ENCODE results near the gene FBXO11.
A peak's percentile ranks its signal among the peaks of the same experiment; 100 is the strongest.

FBXO11 gene

DNA sequence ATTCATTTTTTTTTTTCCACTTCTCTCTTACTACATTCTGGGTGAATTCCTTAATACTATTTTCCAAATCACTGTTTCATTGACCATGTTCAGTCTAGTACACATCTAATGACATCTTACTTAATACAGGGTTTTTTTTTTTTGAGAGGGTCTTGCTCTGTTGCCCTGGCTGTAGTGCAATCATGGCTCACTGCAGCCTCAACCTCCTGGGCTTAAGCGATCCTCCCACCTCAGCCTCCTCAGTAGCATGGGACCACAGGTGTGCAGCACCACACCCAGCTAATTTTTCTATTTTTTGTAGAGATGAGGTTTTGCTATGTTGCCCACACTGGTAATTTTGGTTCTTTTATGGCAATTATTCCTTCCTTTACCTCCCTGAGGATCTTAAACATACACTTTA lies 29.4 kb downstream of the FBXO11 start:
- TF ChIP-seq, protein P1, sequence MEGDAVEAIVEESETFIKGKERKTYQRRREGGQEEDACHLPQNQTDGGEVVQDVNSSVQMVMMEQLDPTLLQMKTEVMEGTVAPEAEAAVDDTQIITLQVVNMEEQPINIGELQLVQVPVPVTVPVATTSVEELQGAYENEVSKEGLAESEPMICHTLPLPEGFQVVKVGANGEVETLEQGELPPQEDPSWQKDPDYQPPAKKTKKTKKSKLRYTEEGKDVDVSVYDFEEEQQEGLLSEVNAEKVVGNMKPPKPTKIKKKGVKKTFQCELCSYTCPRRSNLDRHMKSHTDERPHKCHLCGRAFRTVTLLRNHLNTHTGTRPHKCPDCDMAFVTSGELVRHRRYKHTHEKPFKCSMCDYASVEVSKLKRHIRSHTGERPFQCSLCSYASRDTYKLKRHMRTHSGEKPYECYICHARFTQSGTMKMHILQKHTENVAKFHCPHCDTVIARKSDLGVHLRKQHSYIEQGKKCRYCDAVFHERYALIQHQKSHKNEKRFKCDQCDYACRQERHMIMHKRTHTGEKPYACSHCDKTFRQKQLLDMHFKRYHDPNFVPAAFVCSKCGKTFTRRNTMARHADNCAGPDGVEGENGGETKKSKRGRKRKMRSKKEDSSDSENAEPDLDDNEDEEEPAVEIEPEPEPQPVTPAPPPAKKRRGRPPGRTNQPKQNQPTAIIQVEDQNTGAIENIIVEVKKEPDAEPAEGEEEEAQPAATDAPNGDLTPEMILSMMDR (IDR thresholded peaks at IDR 0.05; ENCODE audit: low read length, missing control alignments): no peak
- H3K4me3 ChIP-seq (replicated peaks; ENCODE audit: low read depth, low read length): no peak overlapping the region
- no peak for DNase-seq (ENCODE audit: low read depth)

DNA sequence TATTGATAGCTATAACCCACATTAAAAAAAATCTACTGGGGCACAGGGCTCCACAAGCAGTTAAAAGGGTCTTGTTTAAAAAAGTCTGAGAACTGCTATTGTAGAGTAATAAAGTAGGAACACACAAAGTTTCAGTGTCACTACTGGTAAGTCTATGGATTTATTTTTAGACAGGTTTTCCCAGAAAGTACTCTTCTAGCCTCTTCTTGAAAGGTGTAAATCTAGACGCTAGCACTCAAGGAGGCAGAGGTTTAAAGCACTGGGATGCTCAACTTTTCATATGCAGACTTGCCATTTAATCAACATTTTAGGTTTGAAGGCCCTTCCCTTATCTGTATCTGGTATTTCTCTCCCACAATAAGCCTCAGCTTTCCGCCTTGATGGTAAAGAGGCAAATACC lies 33.4 kb downstream of the FBXO11 start:
- TF ChIP-seq, protein P1 (IDR thresholded peaks at IDR 0.05; ENCODE audit: low read length, missing control alignments): no peak
- no peak overlapping the region for H3K4me3 ChIP-seq (replicated peaks; ENCODE audit: low read depth, low read length)
- DNase-seq (ENCODE audit: low read depth): no peak

DNA sequence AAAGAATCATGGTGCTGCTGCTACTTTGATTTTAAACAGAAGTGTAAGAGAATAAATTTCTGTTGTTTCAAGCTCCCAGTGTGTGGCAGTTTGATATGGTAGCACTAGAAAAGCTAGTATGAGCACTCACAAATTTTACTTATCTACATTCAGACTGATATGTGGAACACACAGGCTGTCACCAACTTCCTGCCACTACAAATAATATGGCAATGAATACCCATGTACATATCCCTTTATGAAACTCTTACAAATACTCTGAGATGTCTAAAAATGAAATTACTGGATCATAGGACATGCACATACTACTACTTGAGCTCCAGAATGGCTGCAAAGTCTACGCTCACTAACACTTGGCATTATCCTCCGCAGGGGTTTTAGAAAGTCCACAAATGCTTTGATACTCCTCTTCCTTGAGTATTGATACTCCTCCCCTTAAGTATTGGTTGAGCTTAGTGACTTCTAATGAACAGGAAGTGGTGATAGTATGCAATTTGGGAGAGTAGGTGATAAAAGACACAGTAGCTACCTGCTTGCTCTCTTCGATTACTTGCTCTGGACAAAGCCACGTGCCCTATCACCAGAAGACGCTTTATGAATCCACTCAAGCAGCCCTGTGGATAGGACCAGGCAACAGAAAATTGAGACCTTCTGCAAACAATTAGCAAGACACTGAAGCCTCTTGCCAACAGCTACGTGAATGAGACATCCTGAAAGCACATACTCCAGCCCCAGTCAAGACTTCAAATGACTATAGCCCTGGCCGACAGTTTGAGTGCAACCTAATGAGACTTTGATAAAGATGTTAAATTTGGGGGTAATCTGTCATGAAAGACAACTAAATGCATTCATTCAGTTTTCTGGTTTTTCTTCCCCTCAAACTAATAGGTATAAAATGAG lies 35.4 kb downstream of the FBXO11 start:
- TF ChIP-seq, protein P1 (IDR thresholded peaks at IDR 0.05; ENCODE audit: low read length, missing control alignments): no peak
- DNase-seq (ENCODE audit: low read depth): no peak
- no peak overlapping the region for H3K4me3 ChIP-seq (replicated peaks; ENCODE audit: low read depth, low read length)

DNA sequence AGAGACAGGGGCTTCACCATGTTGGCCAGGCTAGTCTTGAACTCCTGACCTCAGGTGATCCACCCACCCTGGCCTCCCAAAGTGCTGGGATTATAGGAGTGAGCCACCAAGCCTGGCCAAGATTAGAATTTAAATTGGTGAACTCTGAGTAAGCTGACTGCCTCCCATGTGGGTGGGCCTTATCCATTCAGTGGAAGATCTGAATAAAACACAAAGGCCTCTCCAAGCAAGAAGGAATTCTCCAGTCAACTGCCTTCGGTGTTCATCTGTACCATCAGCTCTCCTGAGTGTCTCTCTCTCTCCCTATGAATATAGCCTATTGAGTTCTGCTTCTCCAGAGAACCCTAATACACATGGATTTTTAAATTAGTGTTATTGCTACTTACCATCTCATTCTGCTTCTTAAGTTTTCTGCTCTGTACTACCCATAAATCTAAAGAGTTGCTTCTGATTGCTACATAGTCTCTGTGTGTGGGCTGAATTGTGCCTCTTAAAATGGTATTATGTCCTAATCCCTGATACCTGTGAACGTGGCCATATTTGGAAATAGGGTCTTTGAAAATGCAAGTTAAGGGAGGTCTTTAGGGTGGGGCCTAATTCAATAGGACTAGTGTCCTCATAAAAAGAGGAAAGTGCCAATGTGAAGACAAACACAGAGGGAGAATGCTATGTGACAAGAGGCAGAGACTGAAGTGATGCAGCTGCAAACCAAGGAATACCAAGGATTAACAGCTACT lies 36.3 kb downstream of the FBXO11 start:
- TF ChIP-seq, protein P1 (IDR thresholded peaks at IDR 0.05; ENCODE audit: low read length, missing control alignments): no peak
- DNase-seq (ENCODE audit: low read depth): peak; percentile 28
- no peak overlapping the region for H3K4me3 ChIP-seq (replicated peaks; ENCODE audit: low read depth, low read length)

DNA sequence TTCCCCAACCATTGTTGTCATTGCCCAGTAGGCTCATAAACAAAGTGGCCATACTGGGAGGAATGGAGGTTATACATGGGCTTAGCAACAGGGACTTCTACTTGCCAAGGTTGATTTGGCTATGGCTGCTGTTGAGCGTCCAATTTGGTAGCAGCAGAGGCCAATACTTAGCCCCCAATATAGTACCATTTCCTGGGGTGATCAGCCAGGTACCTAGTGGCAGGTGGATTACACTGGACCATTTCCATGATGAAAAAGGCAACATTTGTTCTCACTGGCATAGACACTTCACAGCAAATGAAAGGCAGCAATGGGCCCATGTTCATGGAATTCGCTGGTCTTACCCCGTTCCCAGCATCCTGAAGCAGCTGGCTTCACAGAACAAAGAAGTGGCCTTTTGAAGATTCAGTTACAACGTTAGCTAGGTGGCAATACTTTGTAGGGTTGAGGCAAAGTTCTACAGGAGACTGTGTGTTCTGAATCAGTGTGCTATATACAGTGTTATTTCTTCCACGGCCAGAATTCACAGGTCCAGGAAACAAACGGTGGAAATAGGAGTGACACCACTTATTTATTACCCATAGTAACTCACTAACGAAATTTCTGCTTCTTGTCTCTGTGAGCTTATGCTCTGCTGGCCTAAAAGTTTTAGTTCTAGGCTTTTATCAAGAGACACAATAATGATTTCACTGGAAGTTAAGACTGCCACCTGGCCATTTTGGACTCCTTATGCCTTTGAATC lies 37.5 kb downstream of the FBXO11 start:
- TF ChIP-seq, protein P1 (IDR thresholded peaks at IDR 0.05; ENCODE audit: low read length, missing control alignments): no peak
- H3K4me3 ChIP-seq (replicated peaks; ENCODE audit: low read depth, low read length): no peak overlapping the region
- no peak for DNase-seq (ENCODE audit: low read depth)

DNA sequence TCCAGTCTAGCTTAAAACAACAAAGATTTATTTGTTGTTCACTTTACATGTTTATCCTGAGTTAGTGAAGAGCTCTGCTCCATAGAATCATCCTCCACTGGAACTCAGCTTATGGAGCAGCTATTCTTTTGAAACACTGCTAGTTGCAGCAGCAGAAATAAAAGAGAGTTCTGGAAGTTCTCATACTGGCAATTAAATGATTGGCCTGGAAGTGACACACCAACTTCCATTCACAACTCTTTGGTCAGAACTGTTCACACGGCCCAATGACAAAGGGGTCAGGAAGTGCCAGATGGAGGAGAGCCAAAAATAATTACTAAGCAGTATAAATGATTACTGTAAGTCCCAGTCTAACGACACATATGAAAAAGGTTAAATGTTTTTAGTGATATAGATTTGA lies 39.1 kb downstream of the FBXO11 start:
- DNase-seq (ENCODE audit: low read depth): peak; percentile 85
- H3K4me3 ChIP-seq (replicated peaks; ENCODE audit: low read depth, low read length): no peak overlapping the region
- TF ChIP-seq, protein P1 (IDR thresholded peaks at IDR 0.05; ENCODE audit: low read length, missing control alignments): no peak

All from fibroblast of pulmonary artery (primary cell).